HepG2 (cell line): ENCODE results near the gene TARBP2. TPM values are rescaled to one million over a fixed set of nuclear protein-coding genes. Genes with fewer than 3 reads are reported as not detected.

Source experiments
- AGO2 ChIP-seq: fragments of 200-400 bp; formaldehyde crosslinking; optimal IDR thresholded peaks from 2 replicates; pipeline ENCODE3; 2017; ENCODE audit warnings: mild to moderate bottlenecking, low read depth, low read length, moderate library complexity
- CAMTA2 ChIP-seq: sonication (generic); formaldehyde crosslinking; IDR thresholded peaks from 2 replicates; pipeline ENCODE4 v1.4.0; 2020; ENCODE audit warnings: mild to moderate bottlenecking, missing genetic modification reagents, borderline replicate concordance
- CC2D1A ChIP-seq: sonication (generic); formaldehyde crosslinking; IDR thresholded peaks from 2 replicates; pipeline ENCODE4 v1.8.1; 2023; ENCODE audit warnings: mild to moderate bottlenecking, missing genetic modification reagents
- FOSL1 ChIP-seq: sonication (generic); formaldehyde crosslinking; IDR thresholded peaks from 2 replicates; pipeline ENCODE4 v1.9.0; 2021; ENCODE audit warnings: missing genetic modification reagents, borderline replicate concordance
- GPN1 ChIP-seq: sonication (generic); formaldehyde crosslinking; IDR thresholded peaks from 2 replicates; pipeline ENCODE4 v1.5.1; 2020; ENCODE audit warnings: missing genetic modification reagents, borderline replicate concordance
- HDAC2 ChIP-seq: sonication (generic); formaldehyde crosslinking; IDR thresholded peaks from 2 replicates; pipeline ENCODE4 v1.4.0; 2020; ENCODE audit warnings: missing genetic modification reagents
- KAT7 ChIP-seq: IDR thresholded peaks from 2 replicates; pipeline ENCODE4 v1.6.1; 2018; ENCODE audit warnings: borderline replicate concordance, missing compliant biosample characterization
- KDM5B ChIP-seq: sonication (generic); formaldehyde crosslinking; IDR thresholded peaks from 2 replicates; pipeline ENCODE4 v1.4.0; 2020; ENCODE audit warnings: missing genetic modification reagents, mild to moderate bottlenecking, borderline replicate concordance
- MIER3 ChIP-seq: IDR thresholded peaks from 2 replicates; pipeline ENCODE4 v1.6.1; 2016; ENCODE audit warnings: missing compliant biosample characterization, borderline replicate concordance
- NFIC ChIP-seq: IDR thresholded peaks from 2 replicates; pipeline ENCODE4 v1.6.1; 2012; ENCODE audit warnings: mild to moderate bottlenecking, low read length, inconsistent platforms
- RAD21 ChIP-seq: fragments of 450-650 bp; formaldehyde crosslinking; IDR thresholded peaks from 2 replicates; pipeline ENCODE4 v1.5.0; 2020; ENCODE audit warnings: mild to moderate bottlenecking
- RXRA ChIP-seq: sonication (generic); formaldehyde crosslinking; IDR thresholded peaks from 2 replicates; pipeline ENCODE4 v1.5.1; 2020; ENCODE audit warnings: missing genetic modification reagents
- SALL1 ChIP-seq: sonication (generic); formaldehyde crosslinking; IDR thresholded peaks from 2 replicates; pipeline ENCODE4 v1.8.0; 2022; ENCODE audit warnings: mild to moderate bottlenecking, missing genetic modification reagents
- SRSF9 ChIP-seq: fragments of 200-400 bp; formaldehyde crosslinking; IDR thresholded peaks from 2 replicates; pipeline ENCODE4 v1.6.1; 2018; ENCODE audit warnings: borderline replicate concordance, mild to moderate bottlenecking, low read depth, low read length; ENCODE audit not compliant: insufficient read depth, poor library complexity, severe bottlenecking
- TBX3 ChIP-seq: fragments of 450-650 bp; IDR thresholded peaks from 2 replicates; pipeline ENCODE4 v1.6.1; 2017; ENCODE audit warnings: antibody characterized with exemption, mild to moderate bottlenecking, inconsistent platforms, borderline replicate concordance
- ZEB1 ChIP-seq: IDR thresholded peaks from 2 replicates; pipeline ENCODE4 v1.6.1; 2012; ENCODE audit warnings: mild to moderate bottlenecking, low read depth, inconsistent platforms; ENCODE audit not compliant: insufficient replicate concordance
- ZFP36L2 ChIP-seq: sonication (generic); formaldehyde crosslinking; IDR thresholded peaks from 2 replicates; pipeline ENCODE4 v1.4.0; 2020; ENCODE audit warnings: missing genetic modification reagents
- ZNF160 ChIP-seq: sonication (generic); formaldehyde crosslinking; IDR thresholded peaks from 2 replicates; pipeline ENCODE4 v1.8.0; 2022; ENCODE audit warnings: mild to moderate bottlenecking, inconsistent platforms, missing genetic modification reagents
- ZNF335 ChIP-seq: sonication (generic); formaldehyde crosslinking; IDR thresholded peaks from 2 replicates; pipeline ENCODE4 v1.4.0; 2020; ENCODE audit warnings: missing genetic modification reagents
- ZNF501 ChIP-seq: sonication (generic); formaldehyde crosslinking; IDR thresholded peaks from 2 replicates; pipeline ENCODE4 v1.5.1; 2020; ENCODE audit warnings: mild to moderate bottlenecking, moderate library complexity, missing genetic modification reagents
- ZNF552 ChIP-seq: sonication (generic); formaldehyde crosslinking; IDR thresholded peaks from 2 replicates; pipeline ENCODE4 v1.9.0; 2022; ENCODE audit warnings: missing genetic modification reagents, mild to moderate bottlenecking, borderline replicate concordance
- ZNF570 ChIP-seq: sonication (generic); formaldehyde crosslinking; IDR thresholded peaks from 2 replicates; pipeline ENCODE4 v1.4.0; 2020; ENCODE audit warnings: mild to moderate bottlenecking, missing genetic modification reagents, borderline replicate concordance
- ZNF572 ChIP-seq: sonication (generic); formaldehyde crosslinking; IDR thresholded peaks from 2 replicates; pipeline ENCODE4 v1.5.1; 2020; ENCODE audit warnings: mild to moderate bottlenecking, missing genetic modification reagents
- ZSCAN29 ChIP-seq: sonication (generic); formaldehyde crosslinking; conservative IDR thresholded peaks from 2 replicates; pipeline ENCODE4 v1.4.0; 2020; ENCODE audit warnings: mild to moderate bottlenecking, missing genetic modification reagents
- polyA plus RNA-seq, 8 experiments: library from polyadenylated mRNA; depleted of rRNA in 3 of 8; stranded (reverse) in 7 of 8; unstranded in 1 of 8; fragments of >200 nt; fragmentation: Illumina TruSeq in 4 of 8; extraction: Trizol in 4 of 8; gene quantifications; 2 replicates each; pipeline versions ENCODE4 v1.2.1 to v1.2.3, GENCODE V29; 2011 to 2016; ENCODE audit warnings: low read depth in 4 of 8, missing spikeins in 1 of 8, mixed read lengths in 1 of 8; ENCODE audit not compliant: insufficient read depth in 1 of 8
- total RNA-seq, 5 experiments: library from RNA; depleted of rRNA; stranded (reverse); fragments of >200 nt; fragmentation: Illumina TruSeq; extraction: Trizol; gene quantifications; 2 replicates each; pipeline ENCODE4 v1.2.3, GENCODE V29; 2016; ENCODE audit warnings: low read depth in 1 of 5
- TF ChIP-seq, protein P1 (sequence below): sonication (generic); formaldehyde crosslinking; IDR thresholded peaks from 2 replicates; pipeline ENCODE4 v1.8.0; 2022; ENCODE audit warnings: missing genetic modification reagents, mild to moderate bottlenecking, inconsistent platforms, borderline replicate concordance
- TF ChIP-seq, protein P2 (sequence below): sonication (generic); formaldehyde crosslinking; IDR thresholded peaks from 2 replicates; pipeline ENCODE4 v1.9.0; 2021; ENCODE audit warnings: missing genetic modification reagents, borderline replicate concordance
- TF ChIP-seq, protein P3 (sequence below): sonication (generic); formaldehyde crosslinking; IDR thresholded peaks from 2 replicates; pipeline ENCODE4 v1.4.0; 2020; ENCODE audit warnings: mild to moderate bottlenecking, missing genetic modification reagents

TARBP2 gene
- total and polyA plus RNA-seq, 2 of the 13 experiments (the other 11 are each of a cell fraction or from before 2014, with no cell fraction given) = 47.0 to 55.5 TPM

DNA sequence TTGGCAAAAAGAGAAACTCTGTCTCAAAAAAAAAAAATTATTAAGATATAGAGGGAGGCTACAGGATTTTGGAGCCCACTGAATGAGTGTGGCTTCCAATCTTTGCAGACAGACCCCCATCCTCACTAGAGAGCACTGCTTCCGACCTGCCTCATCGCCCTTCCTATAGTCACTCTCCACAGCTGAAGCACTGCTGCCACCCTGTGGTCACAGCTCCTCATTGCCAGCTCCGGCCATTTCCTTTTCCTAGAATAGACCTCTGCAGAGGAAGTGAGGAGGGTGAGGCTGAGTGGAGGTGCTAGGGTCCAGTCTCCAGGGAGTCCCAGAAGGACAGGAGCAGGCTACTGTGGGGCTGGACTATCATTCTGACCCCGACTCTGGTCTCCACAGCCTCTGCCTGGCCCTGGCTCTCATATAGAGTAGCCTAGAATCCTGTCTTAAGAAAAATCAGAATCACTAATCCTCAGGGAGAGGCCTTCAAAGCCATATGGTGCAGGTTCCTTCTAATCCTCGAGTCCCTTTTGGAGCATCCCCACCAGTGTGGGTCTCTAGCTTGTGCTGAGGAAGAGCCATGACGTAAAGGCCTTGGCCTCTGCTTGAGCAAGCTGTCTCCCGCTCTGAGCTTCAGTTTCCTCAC, 7.6 kb downstream of the TARBP2 start (continued):
- TF ChIP-seq ZNF552 (CRISPR knock-in tag) (no peak), ZNF501 (no peak), MIER3 (CRISPR knock-in tag) (no peak), FOSL1 (CRISPR knock-in tag) (no peak), ZNF572 (0 out of 2 replicates have a peak, but pooled peaks have one; percentile 39), TBX3 (no peak), AGO2 (no peak), SRSF9 (no peak), KAT7 (CRISPR knock-in tag) (no peak), ZSCAN29 (CRISPR knock-in tag) (no peak), RAD21 (CRISPR knock-in tag) (peak; percentile 86), NFIC (no peak), CC2D1A (CRISPR knock-in tag) (no peak), KDM5B (CRISPR knock-in tag) (no peak), ZNF160 (CRISPR knock-in tag) (no peak), ZNF335 (CRISPR knock-in tag) (no peak), ZFP36L2 (CRISPR knock-in tag) (no peak), RXRA (CRISPR knock-in tag) (no peak), GPN1 (no peak), SALL1 (CRISPR knock-in tag) (no peak), ZNF570 (CRISPR knock-in tag) (no peak), HDAC2 (CRISPR knock-in tag) (no peak), CAMTA2 (CRISPR knock-in tag) (no peak), ZEB1 (no peak)
- TF ChIP-seq, protein P1, sequence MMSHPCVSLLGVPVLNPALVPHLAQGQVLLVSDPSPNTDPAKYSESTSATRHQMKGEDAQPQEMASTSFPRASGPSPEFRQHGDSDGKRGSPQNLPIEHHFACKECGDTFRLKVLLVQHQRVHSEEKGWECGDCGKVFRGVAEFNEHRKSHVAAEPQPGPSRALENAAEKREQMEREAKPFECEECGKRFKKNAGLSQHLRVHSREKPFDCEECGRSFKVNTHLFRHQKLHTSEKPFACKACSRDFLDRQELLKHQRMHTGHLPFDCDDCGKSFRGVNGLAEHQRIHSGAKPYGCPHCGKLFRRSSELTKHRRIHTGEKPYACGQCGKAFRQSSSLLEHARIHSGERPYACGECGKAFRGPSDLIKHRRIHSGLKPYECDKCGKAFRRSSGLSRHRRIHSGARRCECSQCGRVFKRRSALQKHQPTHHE (CRISPR knock-in tag) = no peak
- TF ChIP-seq, protein P2, sequence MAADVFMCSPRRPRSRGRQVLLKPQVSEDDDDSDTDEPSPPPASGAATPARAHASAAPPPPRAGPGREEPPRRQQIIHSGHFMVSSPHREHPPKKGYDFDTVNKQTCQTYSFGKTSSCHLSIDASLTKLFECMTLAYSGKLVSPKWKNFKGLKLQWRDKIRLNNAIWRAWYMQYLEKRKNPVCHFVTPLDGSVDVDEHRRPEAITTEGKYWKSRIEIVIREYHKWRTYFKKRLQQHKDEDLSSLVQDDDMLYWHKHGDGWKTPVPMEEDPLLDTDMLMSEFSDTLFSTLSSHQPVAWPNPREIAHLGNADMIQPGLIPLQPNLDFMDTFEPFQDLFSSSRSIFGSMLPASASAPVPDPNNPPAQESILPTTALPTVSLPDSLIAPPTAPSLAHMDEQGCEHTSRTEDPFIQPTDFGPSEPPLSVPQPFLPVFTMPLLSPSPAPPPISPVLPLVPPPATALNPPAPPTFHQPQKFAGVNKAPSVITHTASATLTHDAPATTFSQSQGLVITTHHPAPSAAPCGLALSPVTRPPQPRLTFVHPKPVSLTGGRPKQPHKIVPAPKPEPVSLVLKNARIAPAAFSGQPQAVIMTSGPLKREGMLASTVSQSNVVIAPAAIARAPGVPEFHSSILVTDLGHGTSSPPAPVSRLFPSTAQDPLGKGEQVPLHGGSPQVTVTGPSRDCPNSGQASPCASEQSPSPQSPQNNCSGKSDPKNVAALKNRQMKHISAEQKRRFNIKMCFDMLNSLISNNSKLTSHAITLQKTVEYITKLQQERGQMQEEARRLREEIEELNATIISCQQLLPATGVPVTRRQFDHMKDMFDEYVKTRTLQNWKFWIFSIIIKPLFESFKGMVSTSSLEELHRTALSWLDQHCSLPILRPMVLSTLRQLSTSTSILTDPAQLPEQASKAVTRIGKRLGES (CRISPR knock-in tag) = no peak
- TF ChIP-seq, protein P3, sequence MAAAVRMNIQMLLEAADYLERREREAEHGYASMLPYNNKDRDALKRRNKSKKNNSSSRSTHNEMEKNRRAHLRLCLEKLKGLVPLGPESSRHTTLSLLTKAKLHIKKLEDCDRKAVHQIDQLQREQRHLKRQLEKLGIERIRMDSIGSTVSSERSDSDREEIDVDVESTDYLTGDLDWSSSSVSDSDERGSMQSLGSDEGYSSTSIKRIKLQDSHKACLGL (CRISPR knock-in tag) = no peak
